Skeletal muscle cell (primary cell): ENCODE results near the gene PPP5C.
"Not testable (repeated sequence)": the region's sequence is repeated elsewhere in the genome, so short reads cannot be mapped to it uniquely, and the experiment has no call there.

Experiments
- DNase-seq: peaks from one replicate; pipeline ENCODE4 v3.0.0-alpha.2; 2010; ENCODE audit warnings: low read depth
- H3K4me3 ChIP-seq: 2 replicates; pipeline ENCODE4 v1.5.1; 2011; ENCODE audit warnings: low read depth, mild to moderate bottlenecking, control low read depth, low read length, moderate library complexity

PPP5C gene

GRCh38 chr19:46420056-46420455 lies 73.2 kb downstream of the PPP5C start:
- no peak overlapping the region for H3K4me3 ChIP-seq
- DNase-seq, result no peak

GRCh38 chr19:46422344-46422743 lies 75.5 kb downstream of the PPP5C start:
- no peak overlapping the region for H3K4me3 ChIP-seq
- DNase-seq, result no peak

- DNase-seq, result no peak
- H3K4me3 ChIP-seq, result no peak overlapping the region
Observed at GRCh38 chr19:46423188-46423587, 76.3 kb downstream of the PPP5C start.

- DNase-seq, result no peak
- H3K4me3 ChIP-seq, result peak overlapping the region; percentile 62
Observed at GRCh38 chr19:46426035-46426505, 79.2 kb downstream of the PPP5C start.

- DNase-seq, result no peak
- peak overlapping the region; percentile 62 for H3K4me3 ChIP-seq
Observed at GRCh38 chr19:46426506-46427162, 79.7 kb downstream of the PPP5C start.

- no peak for DNase-seq
- H3K4me3 ChIP-seq, result no peak overlapping the region
Observed at GRCh38 chr19:46427518-46428045, 80.7 kb downstream of the PPP5C start.

- H3K4me3 ChIP-seq, result no peak within 1 kb of the TSS
- DNase-seq, result no peak
Observed at GRCh38 chr19:46428239-46429135, 81.6 kb downstream of the PPP5C start, which contains the start of gene PNMA8C. Gene PNMA8C, minus strand, starts transcription at chr19:46428936. Its CDS starts 577 bp downstream, at chr19:46428359.

DNA sequence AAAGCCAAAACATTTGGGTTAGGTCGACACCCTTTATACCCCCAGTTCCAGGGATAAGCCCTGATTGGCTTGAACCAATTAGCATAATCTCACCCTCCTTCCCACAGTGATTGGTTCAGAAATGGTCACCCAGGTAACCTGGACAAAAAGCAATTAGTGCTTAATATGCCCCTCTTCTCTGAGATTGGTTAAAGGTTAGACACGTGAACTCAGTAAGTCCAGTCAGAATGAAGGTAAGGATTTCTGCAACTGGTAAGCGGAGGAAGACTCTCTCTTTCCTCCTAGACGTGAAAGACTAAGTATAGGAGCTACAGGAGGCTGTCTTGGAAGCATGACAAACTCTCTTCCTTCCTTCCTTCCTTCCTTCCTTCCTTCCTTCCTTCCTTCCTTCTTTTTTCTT lies 83.1 kb downstream of the PPP5C start:
- DNase-seq, result no peak
- H3K4me3 ChIP-seq, result no peak overlapping the region

GRCh38 chr19:46431824-46432223 lies 84.9 kb downstream of the PPP5C start:
- H3K4me3 ChIP-seq, result no peak overlapping the region
- DNase-seq, result no peak

DNA sequence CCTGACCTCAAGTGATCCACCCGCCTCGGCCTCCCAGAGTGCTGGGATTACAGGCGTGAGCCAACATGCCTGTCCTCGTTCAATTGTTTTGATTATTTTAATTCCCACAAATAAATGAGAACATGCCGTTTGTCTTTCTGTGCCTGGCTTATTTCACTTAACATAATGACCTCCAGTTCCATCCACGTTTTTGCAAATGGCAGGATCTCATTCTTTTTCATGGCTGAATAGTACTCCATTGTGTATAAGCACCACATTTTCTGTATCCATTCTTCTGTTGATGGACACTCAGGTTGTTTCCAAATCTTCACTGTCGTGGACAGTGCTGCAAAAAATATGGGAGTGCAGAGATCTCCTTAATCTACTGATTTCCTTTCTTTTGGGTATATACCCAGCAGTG lies 86.6 kb downstream of the PPP5C start:
- H3K4me3 ChIP-seq, DNase-seq: not testable (repeated sequence)

GRCh38 chr19:46435009-46435408 lies 88.1 kb downstream of the PPP5C start:
- H3K4me3 ChIP-seq, result no peak overlapping the region
- no peak for DNase-seq

DNA sequence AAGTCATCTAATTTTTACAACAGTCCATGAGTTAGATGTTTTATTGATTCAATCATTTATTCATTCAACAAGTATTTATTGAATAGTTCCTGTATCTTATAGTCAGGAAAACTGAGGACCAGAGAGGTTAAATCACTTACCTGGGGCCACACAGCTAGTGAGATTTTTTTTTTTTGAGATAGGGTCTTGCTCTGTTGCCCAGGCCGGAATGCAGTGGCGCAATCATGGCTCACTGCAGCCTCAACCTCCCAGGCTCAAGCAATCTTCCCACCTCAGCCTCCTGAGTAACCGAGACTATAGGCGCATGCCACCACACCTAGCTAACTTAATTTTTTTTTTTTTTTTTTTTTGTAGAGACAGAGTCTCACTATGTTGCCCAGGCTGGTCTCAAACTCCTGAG lies 88.8 kb downstream of the PPP5C start:
- DNase-seq, H3K4me3 ChIP-seq: not testable (repeated sequence)
